ENCODE results near the gene RPL9.

- TF ChIP-seq CTCF (IDR thresholded peaks at IDR 0.05; ENCODE audit: borderline replicate concordance, extremely low read depth, low read length, poor library complexity, severe bottlenecking) = no peak
- no peak for TF ChIP-seq EZH2 (IDR thresholded peaks at IDR 0.05; ENCODE audit: borderline replicate concordance, low read depth, low read length, severe bottlenecking)
Observed at GRCh38 chr4:39453738-39454137, 5.0 kb downstream of the RPL9 start.

All from DND-41 (cell line).